GM21576 (cell line): ENCODE results near the gene BHMT2.

Experiments
- ATAC-seq: cut with Tn5 transposase; IDR thresholded peaks from one replicate; pipeline ENCODE4 v1.9.1; 2021; ENCODE audit warnings: mild to moderate bottlenecking, moderate library complexity; ENCODE audit not compliant: unreplicated experiment

Gene BHMT2

DNA sequence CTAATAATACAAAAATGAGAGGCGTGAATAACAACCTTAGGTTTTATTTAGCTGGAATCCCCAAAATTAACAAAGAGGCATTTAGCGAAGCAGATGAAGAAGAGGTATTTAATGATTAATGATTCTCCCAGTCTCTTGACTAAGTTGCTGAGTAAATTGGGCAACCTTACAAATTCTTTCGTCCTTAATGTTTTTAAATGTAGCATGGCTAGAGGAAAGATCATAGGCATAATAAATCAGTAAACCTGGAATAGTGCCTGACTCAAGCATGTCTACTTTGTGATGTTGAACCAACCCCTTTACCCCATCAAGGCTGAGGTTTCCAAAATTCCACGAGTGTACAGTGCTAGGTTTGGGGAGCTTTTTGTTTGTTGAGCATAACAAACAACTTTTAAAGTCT, 49.9 kb downstream of the BHMT2 start:
- no peak for ATAC-seq

DNA sequence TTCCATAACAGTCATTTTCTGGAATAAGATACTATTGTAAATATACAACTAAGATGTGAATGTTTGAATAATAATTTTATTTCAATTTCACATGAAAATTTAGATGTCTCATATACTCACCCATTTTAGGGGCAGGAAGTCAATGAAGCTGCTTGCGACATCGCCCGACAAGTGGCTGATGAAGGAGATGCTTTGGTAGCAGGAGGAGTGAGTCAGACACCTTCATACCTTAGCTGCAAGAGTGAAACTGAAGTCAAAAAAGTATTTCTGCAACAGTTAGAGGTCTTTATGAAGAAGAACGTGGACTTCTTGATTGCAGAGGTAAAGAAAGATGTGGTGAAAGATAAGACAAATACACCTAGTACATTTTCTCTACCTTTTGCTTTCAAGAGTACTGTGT, 50.7 kb downstream of the BHMT2 start:
- no peak for ATAC-seq

DNA sequence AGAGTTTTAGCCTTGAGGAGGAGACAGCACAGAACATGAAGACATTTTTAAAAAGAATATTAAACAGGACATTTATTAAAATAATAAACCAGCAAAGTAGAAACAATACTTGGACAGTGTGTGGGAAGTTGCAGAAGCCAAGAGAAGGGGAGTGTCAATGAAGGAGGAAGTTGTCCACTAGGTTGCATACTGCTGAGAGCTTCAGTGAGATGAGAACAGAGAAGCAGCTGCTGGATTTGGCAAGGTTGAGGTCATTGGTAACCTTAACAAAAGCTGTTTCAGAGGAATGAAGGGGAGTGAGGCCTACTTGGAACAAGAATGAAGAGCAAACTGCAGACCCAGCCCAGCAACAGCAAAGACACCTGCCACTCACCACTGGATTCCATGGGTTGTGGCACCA, 53.4 kb downstream of the BHMT2 start:
- ATAC-seq = no peak

- ATAC-seq = no peak
Measured at GRCh38 chr5:79124607-79125006, 55.0 kb downstream of the BHMT2 start.

DNA sequence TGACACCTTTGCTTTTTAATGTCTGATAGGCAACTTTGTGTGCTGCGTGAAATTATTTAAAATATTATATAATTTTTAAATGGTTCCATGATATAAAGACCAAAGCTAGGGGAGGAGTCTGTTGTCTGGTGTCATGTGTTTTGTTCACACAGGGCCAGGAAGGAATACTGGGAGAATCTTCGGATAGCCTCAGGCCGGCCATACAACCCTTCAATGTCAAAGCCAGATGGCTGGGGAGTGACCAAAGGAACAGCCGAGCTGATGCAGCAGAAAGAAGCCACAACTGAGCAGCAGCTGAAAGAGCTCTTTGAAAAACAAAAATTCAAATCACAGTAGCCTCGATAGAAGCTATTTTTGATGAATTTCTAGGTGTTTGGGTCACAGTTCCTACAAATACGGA, 61.2 kb downstream of the BHMT2 start:
- no peak for ATAC-seq

DNA sequence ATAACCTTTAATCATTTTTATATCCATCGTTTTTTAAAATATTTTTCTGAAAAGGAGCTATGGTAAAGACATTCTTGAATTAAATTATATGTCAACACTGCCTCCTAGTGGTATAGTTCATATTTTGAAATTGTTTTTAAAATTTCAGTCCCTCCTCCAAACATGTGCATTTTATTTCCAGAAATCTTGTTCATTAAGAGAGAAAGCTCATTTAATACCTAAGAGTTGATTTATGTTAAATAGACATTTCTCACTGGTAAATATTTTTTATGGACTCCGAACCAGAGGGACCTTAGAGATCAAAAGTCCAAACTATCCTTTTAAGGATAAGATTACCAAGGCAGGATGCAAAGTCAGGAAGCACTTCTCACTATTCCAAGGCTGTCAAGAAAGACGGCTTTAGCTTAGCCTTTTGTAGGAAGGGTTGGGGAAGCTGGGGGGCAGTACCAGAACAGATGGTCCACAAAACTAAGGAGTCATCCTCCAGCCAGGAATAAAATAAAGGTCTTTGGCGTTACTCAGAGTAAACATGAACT, 63.6 kb downstream of the BHMT2 start:
- no peak for ATAC-seq

DNA sequence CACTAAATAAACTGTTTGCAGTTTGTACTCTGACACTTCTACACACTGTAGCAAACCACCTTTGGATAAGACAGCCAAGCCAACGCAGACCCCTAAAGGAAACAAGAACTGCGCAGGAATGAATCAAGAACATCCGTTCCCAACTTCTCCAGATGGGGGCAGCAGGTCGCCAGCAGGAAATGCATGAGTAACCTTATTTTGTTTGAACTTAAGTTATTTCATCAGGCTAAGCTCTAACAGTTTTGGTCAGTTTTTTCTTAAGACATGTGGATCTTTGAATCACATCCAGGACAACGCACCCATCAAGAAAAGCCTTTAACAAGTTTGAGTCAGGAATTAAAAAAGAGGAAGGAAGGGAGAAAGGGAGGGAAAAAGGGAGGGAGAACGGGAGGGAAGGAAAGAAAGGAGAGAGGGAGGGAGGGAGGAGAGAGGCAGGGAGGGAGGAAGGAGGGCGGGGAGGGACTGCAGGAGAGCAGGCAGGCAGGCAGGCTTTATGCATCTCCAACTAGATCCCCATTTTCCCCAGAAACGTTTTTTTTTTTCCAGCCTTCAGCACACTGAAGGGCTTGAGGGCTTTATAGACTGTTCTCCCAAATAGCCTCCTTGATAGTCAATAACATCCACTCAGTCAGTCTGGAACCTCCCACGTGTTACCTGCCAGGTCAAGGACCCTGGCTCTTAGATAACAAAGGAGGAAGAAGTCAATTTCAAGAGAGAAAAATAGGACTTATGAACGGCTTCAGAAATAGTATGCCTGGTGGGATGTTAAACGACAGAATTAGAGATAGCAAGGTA, 64.3 kb downstream of the BHMT2 start:
- ATAC-seq = no peak

DNA sequence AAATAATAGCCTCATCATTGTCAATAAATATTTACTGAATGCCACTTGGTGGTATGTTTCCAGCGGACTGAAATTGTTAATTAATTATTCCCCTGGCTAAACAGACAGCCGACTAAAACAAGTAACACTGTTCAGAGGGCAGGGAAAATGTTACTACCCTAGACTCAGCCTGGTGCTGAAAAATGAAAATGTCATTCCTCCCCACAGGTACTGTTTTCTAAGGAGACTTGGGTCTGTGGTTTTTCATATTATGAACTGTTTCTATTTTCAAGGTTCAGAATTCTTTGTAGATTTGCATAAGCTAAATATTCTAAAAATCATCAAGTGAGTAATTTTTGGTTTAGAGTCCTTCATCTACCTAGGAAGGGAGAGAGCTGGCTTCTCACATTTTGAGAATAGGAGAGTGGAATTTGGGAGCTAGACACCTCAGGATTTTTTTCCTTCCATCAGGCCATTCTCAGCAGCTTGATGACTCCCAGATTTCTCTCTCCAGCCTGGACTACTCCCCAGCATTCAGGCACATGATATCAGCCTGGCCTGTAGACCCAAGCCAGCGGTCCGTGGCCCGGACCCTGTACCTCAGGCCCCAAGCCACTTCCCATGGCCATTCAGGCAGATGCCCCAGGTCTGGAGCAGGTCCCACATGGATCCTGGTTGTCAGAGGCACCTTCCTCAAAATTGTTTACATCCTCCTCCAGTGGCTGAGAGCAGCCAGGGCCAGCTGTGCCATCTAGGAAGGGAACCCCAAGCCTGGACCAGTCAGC, 66.4 kb downstream of the BHMT2 start:
- ATAC-seq = no peak

GRCh38 chr5:79136618-79137017, 67.1 kb downstream of the BHMT2 start:
- no peak for ATAC-seq
